Subcutaneous abdominal adipose tissue (tissue), 5 donors: ENCODE data around the gene GHRL.
"Not testable (repeated sequence)": the region's sequence is repeated elsewhere in the genome, so short reads cannot be mapped to it uniquely, and the experiment has no call there.

Source experiments
- H3K27ac ChIP-seq: one replicate; pipeline ENCODE4 v1.7.0; 2013; ENCODE audit warnings: low read depth, mild to moderate bottlenecking, inconsistent platforms, low read length, moderate library complexity
- H3K27me3 ChIP-seq, 5 donors: one replicate each; pipeline ENCODE4 v1.7.0; 2013; ENCODE audit warnings: low read length in 5 of 5, inconsistent platforms in 1 of 5; ENCODE audit not compliant: control insufficient read depth in 5 of 5, insufficient read depth in 4 of 5
- H3K36me3 ChIP-seq, 5 donors: one replicate each; pipeline ENCODE4 v1.7.0; 2013; ENCODE audit warnings: low read length in 5 of 5; ENCODE audit not compliant: control insufficient read depth in 5 of 5, insufficient read depth in 5 of 5
- H3K4me1 ChIP-seq, 5 donors: one replicate each; pipeline ENCODE4 v1.7.0; 2013; ENCODE audit warnings: low read length in 5 of 5, mild to moderate bottlenecking in 3 of 5, moderate library complexity in 1 of 5; ENCODE audit not compliant: control insufficient read depth in 5 of 5, insufficient read depth in 5 of 5
- H3K4me3 ChIP-seq, 5 donors: one replicate each; pipeline ENCODE4 v1.7.0; 2013; ENCODE audit warnings: low read length in 5 of 5, low read depth in 1 of 5
- H3K9ac ChIP-seq, 5 donors: one replicate each; pipeline ENCODE4 v1.7.0; 2013; ENCODE audit warnings: low read length in 5 of 5, mild to moderate bottlenecking in 4 of 5, moderate library complexity in 3 of 5
- H3K9me3 ChIP-seq, 5 donors: one replicate each; pipeline ENCODE4 v1.7.0; 2013; ENCODE audit warnings: low read length in 5 of 5; ENCODE audit not compliant: control insufficient read depth in 5 of 5
- donor health status: healthy.
- donor health status: healthy.
- donor health status: healthy.
- donor health status: healthy.
- donor health status: healthy.

GHRL gene

DNA sequence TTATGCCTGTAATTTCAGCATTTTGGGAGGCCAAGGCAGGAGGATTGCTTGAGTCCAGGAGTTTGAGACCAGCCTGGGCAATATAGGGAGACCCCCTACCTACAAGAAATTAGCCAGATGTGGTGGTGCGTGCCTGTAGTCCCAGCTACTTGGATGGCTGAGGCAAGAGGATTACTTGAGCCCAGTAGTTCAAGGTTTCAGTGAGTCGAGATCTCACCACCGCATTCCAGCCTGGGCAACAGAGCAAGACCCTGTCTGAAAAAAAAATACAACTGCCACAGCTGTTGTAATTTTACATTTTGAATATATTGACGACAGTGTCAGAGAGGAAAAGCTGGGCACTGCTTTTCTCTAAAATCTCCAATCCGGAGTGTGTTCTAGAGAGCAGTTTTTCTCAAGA is 23.3 kb downstream of the GHRL start:
- Histone ChIP-seq H3K9me3 (no peaks in the 10 kb centered on the region), H3K27me3 (no peaks in the 10 kb centered on the region), H3K27ac (no peak overlapping the region), H3K9ac (no peak overlapping the region), H3K4me1 (peaks cover 2 to 20% (median 17%) of the 10 kb centered on the region in 5 donors), H3K4me3 (no peak overlapping the region), H3K36me3 (peaks cover 5 to 44% (median 27%) of the 10 kb centered on the region in 5 donors)

DNA sequence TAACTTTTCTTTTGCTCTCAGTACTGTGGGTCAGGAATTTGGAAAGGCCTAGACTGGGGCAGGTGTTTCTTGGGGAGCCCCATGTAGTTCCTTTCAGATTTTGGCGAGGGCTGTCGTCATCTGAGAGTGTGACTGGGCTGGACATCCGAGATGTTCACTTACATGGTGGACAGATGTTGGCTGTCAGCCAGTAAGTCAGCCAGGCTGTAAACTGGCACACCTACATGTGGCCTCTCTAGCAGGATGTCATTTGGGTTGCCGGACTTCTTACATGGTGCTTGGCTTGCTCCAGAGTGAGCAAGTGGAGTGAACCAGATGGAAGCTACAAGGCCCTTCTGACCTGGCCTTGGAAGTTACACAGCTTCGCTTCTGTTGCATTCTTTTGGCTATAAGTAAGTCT is 23.8 kb downstream of the GHRL start:
- H3K4me1 ChIP-seq = peaks cover 2 to 20% (median 14%) of the 10 kb centered on the region in 5 donors
- no peak overlapping the region for H3K9ac ChIP-seq
- H3K27ac ChIP-seq = no peak overlapping the region
- H3K4me3 ChIP-seq = no peak overlapping the region
- H3K9me3 ChIP-seq = no peaks in the 10 kb centered on the region
- H3K27me3 ChIP-seq = no peaks in the 10 kb centered on the region
- H3K36me3 ChIP-seq = peaks cover 5 to 46% (median 27%) of the 10 kb centered on the region in 5 donors

- no peaks in the 10 kb centered on the region for H3K9me3 ChIP-seq
- no peak overlapping the region for H3K27ac ChIP-seq
- H3K4me1 ChIP-seq = peaks cover 0 to 14% (median 9%) of the 10 kb centered on the region in 5 donors
- peaks cover 5 to 50% (median 27%) of the 10 kb centered on the region in 5 donors for H3K36me3 ChIP-seq
- no peak overlapping the region for H3K4me3 ChIP-seq
- no peaks in the 10 kb centered on the region for H3K27me3 ChIP-seq
- H3K9ac ChIP-seq = no peak overlapping the region
These were observed 24.6 kb downstream of the GHRL start for GRCh38 chr3:10268116-10268515.

DNA sequence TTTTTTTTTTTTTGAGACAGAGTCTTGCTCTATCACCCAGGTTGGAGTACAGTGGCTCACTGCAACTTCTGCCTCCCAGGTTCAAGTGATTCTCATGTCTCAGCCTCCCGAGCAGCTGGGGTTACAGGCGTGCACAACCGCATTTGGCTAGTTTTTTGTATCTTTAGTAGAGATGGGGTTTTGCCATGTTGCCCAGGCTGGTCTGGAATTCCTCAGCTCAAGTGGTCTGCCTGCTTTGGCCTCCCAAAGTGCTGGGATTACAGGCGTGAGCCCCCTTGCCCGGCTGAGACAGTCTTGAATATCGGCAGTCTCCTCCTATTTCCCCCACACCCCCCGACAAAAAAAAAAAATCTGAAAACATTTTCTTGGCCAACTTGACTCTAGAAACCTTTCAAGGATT is 25.8 kb downstream of the GHRL start:
- H3K4me3 ChIP-seq, H3K27me3 ChIP-seq, H3K27ac ChIP-seq, H3K9ac ChIP-seq, H3K9me3 ChIP-seq: not testable (repeated sequence)
- Histone ChIP-seq H3K36me3 (peaks cover 5 to 52% (median 30%) of the 10 kb centered on the region in 5 donors), H3K4me1 (peaks cover 0 to 11% (median 8%) of the 10 kb centered on the region in 5 donors)

DNA sequence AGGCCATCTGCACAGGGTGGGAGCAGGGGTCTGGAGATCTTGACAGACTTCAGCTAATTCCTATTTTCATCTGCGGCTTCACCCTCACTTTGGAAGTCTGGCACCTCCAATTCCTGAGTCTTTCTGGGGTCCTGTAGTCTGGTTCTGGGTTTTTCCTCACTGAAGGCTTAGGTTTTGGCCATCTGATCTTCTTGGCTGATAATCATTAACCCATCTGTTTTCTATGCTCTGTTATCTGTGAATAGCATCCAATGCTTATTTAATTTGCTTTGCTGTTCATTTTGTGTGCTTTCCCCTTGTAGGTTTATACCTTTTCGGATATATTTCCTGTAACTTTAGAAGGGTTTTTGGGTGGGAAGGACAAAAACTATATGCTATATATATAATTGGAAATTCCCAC is 26.9 kb downstream of the GHRL start:
- Histone ChIP-seq H3K27ac (no peak overlapping the region), H3K36me3 (peaks cover 6 to 53% (median 34%) of the 10 kb centered on the region in 5 donors), H3K9me3 (no peaks in the 10 kb centered on the region), H3K27me3 (no peaks in the 10 kb centered on the region), H3K4me3 (no peak overlapping the region), H3K4me1 (peaks cover 0 to 14% (median 10%) of the 10 kb centered on the region in 5 donors), H3K9ac (no peak overlapping the region)

DNA sequence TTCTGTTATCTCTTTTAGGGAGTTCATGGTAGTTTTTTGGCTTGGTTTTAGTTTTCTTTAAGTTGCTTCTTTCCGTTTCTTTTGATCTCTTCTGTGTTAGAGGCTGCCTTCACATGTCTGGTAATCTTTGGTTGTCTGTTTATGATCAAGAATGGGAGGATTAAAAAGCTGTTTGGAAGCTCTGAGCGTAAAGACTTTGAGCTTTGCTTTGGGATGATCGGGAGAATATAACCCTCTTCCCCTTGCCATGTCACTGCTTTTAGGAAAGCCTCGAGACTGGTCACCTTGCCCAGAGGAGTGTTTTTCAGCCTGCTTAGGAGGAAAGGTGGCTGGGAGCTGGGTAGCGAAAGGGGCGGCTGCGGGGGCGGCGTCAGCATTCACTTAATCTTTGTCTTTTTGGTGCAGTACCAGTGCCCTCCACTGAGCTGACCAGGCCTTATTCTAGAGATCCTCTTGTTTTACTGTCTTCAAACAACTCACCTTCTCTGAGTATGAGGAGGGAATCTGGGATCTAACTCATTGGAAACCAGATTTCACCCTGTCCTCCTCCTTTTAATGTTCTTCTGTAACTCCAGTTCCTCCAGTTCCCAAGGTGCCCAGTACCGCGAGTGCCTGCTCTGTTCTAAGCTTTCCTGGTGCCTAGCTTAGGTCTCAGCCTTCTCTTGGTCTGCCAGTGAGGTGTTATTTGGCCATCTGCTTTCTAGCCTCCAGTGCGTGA is 28.9 kb downstream of the GHRL start:
- peaks cover 10 to 51% (median 31%) of the 10 kb centered on the region in 5 donors for H3K36me3 ChIP-seq
- no peak overlapping the region for H3K4me3 ChIP-seq
- H3K27ac ChIP-seq = no peak overlapping the region
- no peaks in the 10 kb centered on the region for H3K27me3 ChIP-seq
- H3K9ac ChIP-seq = peak overlapping the region in 1 of 5 donors; percentile 5
- H3K9me3 ChIP-seq = no peaks in the 10 kb centered on the region
- H3K4me1 ChIP-seq = peaks cover 0 to 14% (median 10%) of the 10 kb centered on the region in 5 donors

- no peaks in the 10 kb centered on the region for H3K27me3 ChIP-seq
- H3K27ac ChIP-seq = peak overlapping the region; percentile 30
- no peak overlapping the region for H3K4me3 ChIP-seq
- no peak overlapping the region for H3K9ac ChIP-seq
- H3K9me3 ChIP-seq = no peaks in the 10 kb centered on the region
- peaks cover 10 to 49% (median 28%) of the 10 kb centered on the region in 5 donors for H3K36me3 ChIP-seq
- H3K4me1 ChIP-seq = peaks cover 0 to 14% (median 8%) of the 10 kb centered on the region in 5 donors
These were observed 30.7 kb downstream of the GHRL start for GRCh38 chr3:10262027-10262426.

DNA sequence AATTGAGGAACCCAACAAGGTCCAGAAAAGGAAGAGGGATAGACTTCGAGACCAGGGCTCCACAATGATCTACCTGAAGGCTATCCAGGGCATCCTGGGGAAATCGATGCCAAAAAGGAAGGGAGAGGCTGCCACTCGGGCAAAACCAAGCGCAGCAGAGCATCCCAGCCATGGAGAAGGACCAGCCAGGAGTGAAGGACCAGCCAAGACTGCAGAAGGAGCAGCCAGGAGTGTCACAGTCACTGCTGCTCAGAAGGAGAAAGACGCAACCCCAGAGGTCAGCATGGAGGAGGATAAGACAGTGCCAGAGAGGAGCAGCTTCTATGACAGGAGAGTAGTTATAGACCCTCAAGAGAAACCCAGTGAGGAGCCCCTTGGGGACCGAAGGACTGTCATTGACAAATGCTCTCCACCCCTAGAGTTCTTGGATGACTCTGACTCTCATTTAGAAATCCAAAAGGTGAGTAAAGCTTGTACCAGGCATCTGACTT is 32.5 kb downstream of the GHRL start:
- Histone ChIP-seq H3K4me3 (no peak overlapping the region), H3K9me3 (no peaks in the 10 kb centered on the region), H3K4me1 (peaks cover 0 to 14% (median 7%) of the 10 kb centered on the region in 5 donors), H3K27ac (no peak overlapping the region), H3K27me3 (no peaks in the 10 kb centered on the region), H3K36me3 (peaks cover 5 to 54% (median 32%) of the 10 kb centered on the region in 5 donors), H3K9ac (no peak overlapping the region)

- Histone ChIP-seq H3K27me3 (no peaks in the 10 kb centered on the region), H3K4me3 (no peak overlapping the region), H3K4me1 (peaks cover 0 to 14% (median 7%) of the 10 kb centered on the region in 5 donors), H3K9ac (no peak overlapping the region), H3K9me3 (no peaks in the 10 kb centered on the region), H3K27ac (no peak overlapping the region), H3K36me3 (peaks cover 5 to 54% (median 32%) of the 10 kb centered on the region in 5 donors)
These were observed 32.9 kb downstream of the GHRL start for GRCh38 chr3:10259798-10260197.

DNA sequence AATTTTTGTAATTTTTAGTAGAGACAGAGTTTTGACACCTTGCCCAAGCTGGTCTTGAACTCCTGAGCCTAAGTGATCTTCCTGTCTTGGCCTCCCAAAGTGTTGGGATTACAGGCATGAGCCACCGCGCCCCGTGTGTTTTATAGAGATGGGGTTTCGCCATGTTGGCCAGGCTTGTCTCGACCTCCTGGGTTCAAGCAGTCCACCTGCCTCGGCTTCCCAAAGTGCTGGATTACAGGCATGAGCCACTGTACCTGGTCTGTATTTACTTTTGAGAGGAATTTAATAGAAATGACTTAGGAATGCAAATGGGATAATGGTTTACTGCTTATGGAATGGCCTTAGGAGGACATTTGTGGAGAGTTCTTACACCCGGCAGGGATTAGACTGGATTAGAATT is 33.7 kb downstream of the GHRL start:
- no peak overlapping the region for H3K4me3 ChIP-seq
- no peaks in the 10 kb centered on the region for H3K9me3 ChIP-seq
- H3K9ac ChIP-seq = no peak overlapping the region
- peaks cover 5 to 60% (median 37%) of the 10 kb centered on the region in 5 donors for H3K36me3 ChIP-seq
- H3K4me1 ChIP-seq = peaks cover 0 to 12% (median 7%) of the 10 kb centered on the region in 5 donors
- no peak overlapping the region for H3K27ac ChIP-seq
- no peaks in the 10 kb centered on the region for H3K27me3 ChIP-seq
